Central memory CD8-positive, alpha-beta T cell (primary cell): ENCODE results near the gene OSBPL1A.
A peak's percentile ranks its signal among the peaks of the same experiment; 100 is the strongest.

ENCODE experiments used
- ATAC-seq: fragments of 150-1000 bp; cut with Tn5 transposase; replicated peaks from 2 replicates; pipeline ENCODE4 v1.10.0; 2022; ENCODE audit warnings: mild to moderate bottlenecking, moderate FRiP score, moderate number of reproducible peaks; ENCODE audit not compliant: poor library complexity, severe bottlenecking; ENCODE audit errors: extremely low read depth
- DNase-seq, 2 donors: peaks; one replicate each; pipeline ENCODE4 v3.0.0; 2021; ENCODE audit warnings: low spot score in 2 of 2
- H3K27ac Mint-ChIP-seq: one replicate; pipeline ENCODE4 v1.8.0; 2022; ENCODE audit warnings: low read depth, mild to moderate bottlenecking, moderate library complexity, mixed read lengths
- H3K27me3 Mint-ChIP-seq: one replicate; pipeline ENCODE4 v1.8.0; 2022; ENCODE audit warnings: mixed read lengths
- H3K36me3 Mint-ChIP-seq: one replicate; pipeline ENCODE4 v1.8.0; 2022; ENCODE audit warnings: mild to moderate bottlenecking, moderate library complexity, mixed read lengths; ENCODE audit not compliant: insufficient read depth
- H3K4me1 Mint-ChIP-seq: one replicate; pipeline ENCODE4 v1.8.0; 2022; ENCODE audit warnings: mixed read lengths
- H3K4me3 Mint-ChIP-seq: one replicate; pipeline ENCODE4 v1.8.0; 2022; ENCODE audit warnings: mild to moderate bottlenecking, moderate library complexity, mixed read lengths
- H3K9me3 Mint-ChIP-seq: one replicate; pipeline ENCODE4 v1.8.0; 2022; ENCODE audit warnings: mixed read lengths

The OSBPL1A gene

GRCh38 chr18:24397694-24398368 is at the start of gene OSBPL1A:
TSS of gene OSBPL1A (minus strand) at chr18:24397824. CDS start at chr18:24377533, 20,291 bp downstream.
- Mint-ChIP-seq H3K9me3 (no peaks in the 10 kb centered on the region), H3K4me3 (peak within 1 kb of the TSS; percentile 90), H3K4me1 (peaks cover 5% of the 10 kb centered on the region), H3K27me3 (peaks cover 7% of the 10 kb centered on the region), H3K27ac (no peak within 1 kb of the TSS), H3K36me3 (peaks cover 2% of the 10 kb centered on the region)
- ATAC-seq (peak; percentile 87), DNase-seq (peak; percentile 30 to 43)

- Mint-ChIP-seq H3K27ac (no peak overlapping the region), H3K36me3 (peaks cover 20% of the 10 kb centered on the region), H3K9me3 (no peaks in the 10 kb centered on the region), H3K27me3 (no peaks in the 10 kb centered on the region), H3K4me3 (no peak overlapping the region), H3K4me1 (peaks cover 5% of the 10 kb centered on the region)
- ATAC-seq (no peak), DNase-seq (no peak)
These were observed 49.4 kb upstream of the OSBPL1A start for GRCh38 chr18:24446953-24447538.

- H3K27ac Mint-ChIP-seq = no peak overlapping the region
- no peaks in the 10 kb centered on the region for H3K9me3 Mint-ChIP-seq
- H3K4me1 Mint-ChIP-seq = peaks cover 5% of the 10 kb centered on the region
- DNase-seq (no peak), ATAC-seq (no peak)
- H3K27me3 Mint-ChIP-seq = no peaks in the 10 kb centered on the region
- H3K36me3 Mint-ChIP-seq = peaks cover 23% of the 10 kb centered on the region
- no peak overlapping the region for H3K4me3 Mint-ChIP-seq
These were observed 48.8 kb upstream of the OSBPL1A start for GRCh38 chr18:24446453-24446852.

- no peaks in the 10 kb centered on the region for H3K9me3 Mint-ChIP-seq
- no peak for DNase-seq
- H3K4me3 Mint-ChIP-seq = no peak overlapping the region
- H3K27ac Mint-ChIP-seq = no peak overlapping the region
- H3K27me3 Mint-ChIP-seq = no peaks in the 10 kb centered on the region
- H3K4me1 Mint-ChIP-seq = peaks cover 5% of the 10 kb centered on the region
- no peak for ATAC-seq
- H3K36me3 Mint-ChIP-seq = peaks cover 19% of the 10 kb centered on the region
These were observed 46.2 kb upstream of the OSBPL1A start for GRCh38 chr18:24443870-24444269.

- ATAC-seq (no peak), DNase-seq (no peak)
- Mint-ChIP-seq H3K4me3 (no peak overlapping the region), H3K4me1 (no peaks in the 10 kb centered on the region), H3K9me3 (no peaks in the 10 kb centered on the region), H3K27me3 (no peaks in the 10 kb centered on the region), H3K27ac (no peak overlapping the region), H3K36me3 (peaks cover 20% of the 10 kb centered on the region)
These were observed 39.3 kb upstream of the OSBPL1A start for GRCh38 chr18:24436939-24437338.

GRCh38 chr18:24432618-24433017 is 35.0 kb upstream of the OSBPL1A start:
- ATAC-seq = no peak
- H3K9me3 Mint-ChIP-seq = no peaks in the 10 kb centered on the region
- H3K4me1 Mint-ChIP-seq = peaks cover 6% of the 10 kb centered on the region
- no peak overlapping the region for H3K27ac Mint-ChIP-seq
- H3K4me3 Mint-ChIP-seq = no peak overlapping the region
- no peaks in the 10 kb centered on the region for H3K27me3 Mint-ChIP-seq
- DNase-seq = no peak
- H3K36me3 Mint-ChIP-seq = peaks cover 7% of the 10 kb centered on the region

- peaks cover 3% of the 10 kb centered on the region for H3K27me3 Mint-ChIP-seq
- no peak for DNase-seq
- no peak for ATAC-seq
- H3K27ac Mint-ChIP-seq = no peak overlapping the region
- H3K4me3 Mint-ChIP-seq = no peak overlapping the region
- peaks cover 11% of the 10 kb centered on the region for H3K36me3 Mint-ChIP-seq
- peaks cover 12% of the 10 kb centered on the region for H3K4me1 Mint-ChIP-seq
- H3K9me3 Mint-ChIP-seq = no peaks in the 10 kb centered on the region
These were observed 31.6 kb upstream of the OSBPL1A start for GRCh38 chr18:24429188-24429587.

- ATAC-seq (no peak), DNase-seq (no peak)
- H3K4me3 Mint-ChIP-seq = no peak overlapping the region
- peaks cover 7% of the 10 kb centered on the region for H3K27me3 Mint-ChIP-seq
- peaks cover 12% of the 10 kb centered on the region for H3K4me1 Mint-ChIP-seq
- no peaks in the 10 kb centered on the region for H3K9me3 Mint-ChIP-seq
- no peak overlapping the region for H3K27ac Mint-ChIP-seq
- peaks cover 11% of the 10 kb centered on the region for H3K36me3 Mint-ChIP-seq
These were observed 31.1 kb upstream of the OSBPL1A start for GRCh38 chr18:24428709-24429108.

- peaks cover 12% of the 10 kb centered on the region for H3K4me1 Mint-ChIP-seq
- ATAC-seq (no peak), DNase-seq (no peak)
- peak overlapping the region; percentile 84 for H3K4me3 Mint-ChIP-seq
- H3K9me3 Mint-ChIP-seq = no peaks in the 10 kb centered on the region
- H3K27me3 Mint-ChIP-seq = peaks cover 20% of the 10 kb centered on the region
- H3K27ac Mint-ChIP-seq = peak overlapping the region; percentile 89
- peaks cover 8% of the 10 kb centered on the region for H3K36me3 Mint-ChIP-seq
These were observed 29.9 kb upstream of the OSBPL1A start for GRCh38 chr18:24427484-24427883.

GRCh38 chr18:24426398-24427294 is 29.0 kb upstream of the OSBPL1A start, which contains the start of gene IMPACT:
TSS of gene IMPACT (plus strand) at chr18:24426670. CDS start at chr18:24426757, 87 bp downstream.
- H3K27me3 Mint-ChIP-seq = peaks cover 28% of the 10 kb centered on the region

GRCh38 chr18:24426073-24426397 is 28.4 kb upstream of the OSBPL1A start:
- peaks cover 7% of the 10 kb centered on the region for H3K36me3 Mint-ChIP-seq
- peak overlapping the region; percentile 84 for H3K4me3 Mint-ChIP-seq
- H3K9me3 Mint-ChIP-seq = no peaks in the 10 kb centered on the region
- no peak for DNase-seq
- H3K27ac Mint-ChIP-seq = no peak overlapping the region
- peaks cover 34% of the 10 kb centered on the region for H3K27me3 Mint-ChIP-seq
- no peak for ATAC-seq
- peaks cover 12% of the 10 kb centered on the region for H3K4me1 Mint-ChIP-seq

More at GRCh38 chr18:24426398-24427294, 29.0 kb upstream of the OSBPL1A start, which contains the start of gene IMPACT:
- H3K27ac Mint-ChIP-seq = peak within 1 kb of the TSS; percentile 89
- peak; percentile 57 to 61 for DNase-seq
- H3K4me3 Mint-ChIP-seq = peak within 1 kb of the TSS; percentile 84
- H3K36me3 Mint-ChIP-seq = peaks cover 7% of the 10 kb centered on the region
- H3K4me1 Mint-ChIP-seq = peaks cover 12% of the 10 kb centered on the region
- ATAC-seq = peak; percentile 85
- H3K9me3 Mint-ChIP-seq = no peaks in the 10 kb centered on the region

GRCh38 chr18:24421831-24422230 is 24.2 kb upstream of the OSBPL1A start:
- ATAC-seq (no peak), DNase-seq (no peak)
- H3K27ac Mint-ChIP-seq = no peak overlapping the region
- H3K4me1 Mint-ChIP-seq = peaks cover under 1% of the 10 kb centered on the region
- H3K4me3 Mint-ChIP-seq = no peak overlapping the region
- peaks cover 3% of the 10 kb centered on the region for H3K36me3 Mint-ChIP-seq
- no peaks in the 10 kb centered on the region for H3K9me3 Mint-ChIP-seq
- peaks cover 57% of the 10 kb centered on the region for H3K27me3 Mint-ChIP-seq
